Measurements from ENCODE around the gene PRKN. TPM values are rescaled to one million over a fixed set of nuclear protein-coding genes. Genes with fewer than 3 reads are reported as not detected.
A peak's percentile ranks its signal among the peaks of the same experiment; 100 is the strongest.

PRKN gene
- total RNA-seq, 1 donor from 2014 or later = 5.7 TPM

DNA sequence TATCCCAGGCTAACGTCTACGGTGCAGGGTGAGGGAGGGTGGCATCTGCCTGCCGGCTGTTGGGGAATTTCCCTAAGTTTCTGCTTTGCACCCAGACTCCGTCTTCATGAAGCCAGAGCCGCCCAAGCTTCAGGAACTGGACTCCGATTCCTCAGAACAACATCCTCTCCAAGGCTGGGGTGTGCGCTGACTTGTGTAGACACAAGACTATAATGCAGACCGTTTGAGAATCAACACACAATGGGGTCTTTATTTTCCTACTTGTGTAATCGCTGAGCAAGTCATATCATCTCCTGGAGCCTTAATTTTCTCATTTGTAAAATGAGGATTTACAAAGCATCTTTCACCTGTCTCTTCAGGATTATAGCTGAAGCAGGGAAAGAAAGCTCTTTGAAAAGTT is 1293.2 kb downstream of the PRKN start:
- no peaks in the 10 kb centered on the region for H3K27me3 Mint-ChIP-seq (ENCODE audit: low read depth)
- peaks cover 53% of the 10 kb centered on the region for H3K4me1 Mint-ChIP-seq (ENCODE audit: low read depth)

GRCh38 chr6:161432546-161432945 is 1295.0 kb downstream of the PRKN start:
- Mint-ChIP-seq H3K4me3 (ENCODE audit: unreplicated experiment) (no peak overlapping the region), H3K27me3 (ENCODE audit: low read depth) (no peaks in the 10 kb centered on the region), H3K4me1 (ENCODE audit: low read depth) (peaks cover 36% of the 10 kb centered on the region), H3K9me3 (ENCODE audit: low read depth) (peaks cover 10% of the 10 kb centered on the region), H3K36me3 (ENCODE audit: low read depth) (peaks cover 4% of the 10 kb centered on the region), H3K27ac (ENCODE audit: unreplicated experiment) (no peak overlapping the region)
- DNase-seq (ENCODE audit: low spot score) = no peak
- TF ChIP-seq CTCF (IDR thresholded peaks at IDR 0.05) = no peak

More for the DNA sequence above, 1293.2 kb downstream of the PRKN start:
- peak overlapping the region; percentile 39 for H3K4me3 Mint-ChIP-seq (ENCODE audit: unreplicated experiment)
- peaks cover 7% of the 10 kb centered on the region for H3K9me3 Mint-ChIP-seq (ENCODE audit: low read depth)
- no peak for DNase-seq (ENCODE audit: low spot score)
- no peak for TF ChIP-seq CTCF (IDR thresholded peaks at IDR 0.05)
- H3K36me3 Mint-ChIP-seq (ENCODE audit: low read depth) = peaks cover 1% of the 10 kb centered on the region
- H3K27ac Mint-ChIP-seq (ENCODE audit: unreplicated experiment) = peak overlapping the region; percentile 95

GRCh38 chr6:161429921-161430490 is 1297.6 kb downstream of the PRKN start:
- no peak for DNase-seq (ENCODE audit: low spot score)
- Mint-ChIP-seq H3K27ac (ENCODE audit: unreplicated experiment) (no peak overlapping the region), H3K4me3 (ENCODE audit: unreplicated experiment) (no peak overlapping the region), H3K36me3 (ENCODE audit: low read depth) (peaks cover 6% of the 10 kb centered on the region), H3K4me1 (ENCODE audit: low read depth) (peaks cover 18% of the 10 kb centered on the region), H3K9me3 (ENCODE audit: low read depth) (peaks cover 13% of the 10 kb centered on the region), H3K27me3 (ENCODE audit: low read depth) (no peaks in the 10 kb centered on the region)
- TF ChIP-seq CTCF (IDR thresholded peaks at IDR 0.05) = peak; percentile 64

DNA sequence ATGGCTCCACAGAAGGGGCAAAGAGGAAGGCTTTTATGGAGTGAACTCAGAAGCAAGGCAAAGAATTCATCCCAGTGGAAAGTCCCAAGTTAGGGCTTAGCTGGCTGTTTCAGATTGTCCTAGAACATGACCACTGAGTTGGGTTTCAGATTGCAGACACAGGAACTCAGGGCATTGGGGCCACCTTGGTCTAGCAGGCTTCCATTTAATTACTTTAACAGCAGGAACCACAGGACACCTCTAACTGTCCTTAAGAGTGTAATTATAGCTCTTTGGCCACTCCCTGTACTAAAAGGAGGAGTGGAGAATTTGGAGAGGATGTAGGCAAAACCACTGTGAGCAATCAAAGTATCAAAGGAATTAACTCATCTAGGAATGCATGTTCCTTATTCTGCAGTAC is 1303.1 kb downstream of the PRKN start:
- DNase-seq (ENCODE audit: low spot score) = no peak
- Mint-ChIP-seq H3K36me3 (ENCODE audit: low read depth) (peaks cover 5% of the 10 kb centered on the region), H3K27me3 (ENCODE audit: low read depth) (no peaks in the 10 kb centered on the region), H3K4me3 (ENCODE audit: unreplicated experiment) (no peak overlapping the region), H3K27ac (ENCODE audit: unreplicated experiment) (peak overlapping the region; percentile 41), H3K4me1 (ENCODE audit: low read depth) (peaks cover 48% of the 10 kb centered on the region), H3K9me3 (ENCODE audit: low read depth) (peaks cover 12% of the 10 kb centered on the region)
- TF ChIP-seq CTCF (IDR thresholded peaks at IDR 0.05) = no peak

DNA sequence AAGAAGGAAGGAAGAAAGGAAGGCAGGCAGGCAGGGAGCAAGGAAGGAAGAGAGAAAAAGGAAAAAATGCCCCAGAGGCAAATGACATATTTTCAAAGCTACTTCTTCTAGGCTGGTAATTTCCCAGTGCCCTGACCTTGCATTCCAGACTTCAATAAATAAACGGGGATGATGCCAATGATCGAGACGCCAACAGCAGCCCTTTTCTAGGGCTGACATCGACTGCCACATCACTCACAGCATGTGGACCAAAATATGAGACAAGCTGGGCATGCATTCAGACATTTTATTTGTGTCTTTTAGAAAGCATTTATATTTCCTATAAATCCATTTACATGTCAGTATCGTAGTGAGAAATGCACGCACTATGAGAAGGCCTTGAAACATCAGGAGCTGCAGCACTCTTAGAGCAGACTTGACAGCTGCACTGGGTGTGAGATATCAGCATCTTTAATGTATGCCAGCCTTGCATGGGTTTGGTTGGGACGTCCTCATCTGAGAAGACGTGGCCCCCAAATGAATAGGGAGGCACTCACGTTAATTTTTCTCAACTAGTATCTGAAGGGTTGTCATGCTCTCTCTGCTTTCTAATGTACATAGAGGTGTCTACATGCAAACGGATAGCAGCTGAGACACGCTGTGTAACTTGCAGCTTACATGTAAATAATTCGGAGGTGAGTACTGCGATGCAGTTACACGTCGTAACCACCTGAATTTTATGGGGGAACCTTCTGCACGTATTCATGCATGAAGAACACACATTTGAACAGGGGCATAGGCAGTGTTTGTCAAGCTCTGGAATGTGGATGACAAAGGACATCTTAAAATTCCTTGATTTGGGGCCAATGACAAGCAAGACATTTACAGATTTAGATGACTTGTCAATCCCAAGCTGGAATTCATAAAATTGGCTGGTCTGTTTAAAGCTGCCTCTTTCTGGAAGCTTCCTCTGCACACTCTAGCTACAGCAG is 1304.6 kb downstream of the PRKN start:
- peaks cover 8% of the 10 kb centered on the region for H3K9me3 Mint-ChIP-seq (ENCODE audit: low read depth)
- peak overlapping the region; percentile 84 for H3K27ac Mint-ChIP-seq (ENCODE audit: unreplicated experiment)
- H3K36me3 Mint-ChIP-seq (ENCODE audit: low read depth) = peaks cover 2% of the 10 kb centered on the region
- H3K4me1 Mint-ChIP-seq (ENCODE audit: low read depth) = peaks cover 63% of the 10 kb centered on the region
- no peak for TF ChIP-seq CTCF (IDR thresholded peaks at IDR 0.05)
- no peak overlapping the region for H3K4me3 Mint-ChIP-seq (ENCODE audit: unreplicated experiment)
- H3K27me3 Mint-ChIP-seq (ENCODE audit: low read depth) = no peaks in the 10 kb centered on the region
- DNase-seq (ENCODE audit: low spot score) = no peak
